Breast epithelium (tissue), 4 donors: ENCODE results near the gene RIPK1. TPM values are rescaled to one million over a fixed set of nuclear protein-coding genes. Genes with fewer than 3 reads are reported as not detected.
"Not testable (repeated sequence)": the region's sequence is repeated elsewhere in the genome, so short reads cannot be mapped to it uniquely, and the experiment has no call there.

Source experiments
- DNase-seq, 2 donors: peaks; one replicate each; pipeline ENCODE4 v3.0.0-alpha.2; 2019; ENCODE audit warnings: low spot score in 2 of 2
- H3K27ac ChIP-seq, 2 donors: fragments of 200-600 bp; sonication (generic) in 1 of 2; one replicate each; pipeline ENCODE4 v1.5.1; 2016 to 2019; ENCODE audit warnings: mild to moderate bottlenecking in 1 of 2
- H3K27me3 ChIP-seq, 2 donors: fragments of 200-600 bp; sonication (generic) in 1 of 2; one replicate each; pipeline versions ENCODE4 v1.5.1 to v1.6.0; 2017 to 2019; ENCODE audit warnings: control low read depth in 1 of 2, mild to moderate bottlenecking in 1 of 2
- H3K36me3 ChIP-seq: fragments of 200-600 bp; one replicate; pipeline ENCODE4 v1.5.1; 2019
- H3K4me1 ChIP-seq, 2 donors: fragments of 200-600 bp; sonication (generic); one replicate each; pipeline ENCODE4 v1.5.1; 2016 to 2019; ENCODE audit warnings: control low read depth in 1 of 2
- H3K4me3 ChIP-seq, 3 donors: fragments of 200-600 bp; sonication (generic); 1 replicate in 2 of 3; 2 replicates in 1 of 3; pipeline ENCODE4 v1.5.1; 2016 to 2019; ENCODE audit warnings: mild to moderate bottlenecking in 3 of 3, moderate library complexity in 2 of 3
- H3K9me3 ChIP-seq, 2 donors: fragments of 200-600 bp; sonication (generic) in 1 of 2; one replicate each; pipeline ENCODE4 v1.5.1; 2016 to 2019; ENCODE audit warnings: control low read depth in 1 of 2
- CTCF ChIP-seq, 3 donors: fragments of 450-650 bp; IDR thresholded peaks; one replicate each; pipeline ENCODE4 v1.5.1; 2016 to 2017; ENCODE audit warnings: antibody characterized with exemption in 3 of 3, mild to moderate bottlenecking in 3 of 3, moderate library complexity in 3 of 3
- POLR2A ChIP-seq: fragments of 450-650 bp; IDR thresholded peaks from one replicate; pipeline ENCODE4 v1.6.1; 2016; ENCODE audit warnings: antibody characterized with exemption, mild to moderate bottlenecking, moderate library complexity
- POLR2AphosphoS5 ChIP-seq, 3 donors: sonication (generic); formaldehyde crosslinking; IDR thresholded peaks; one replicate each; pipeline ENCODE4 v1.6.1; 2017; ENCODE audit warnings: antibody characterized with exemption in 3 of 3
- intact Hi-C: fragments of 100-400 bp; cut with DNase I; formaldehyde crosslinking; loops from one replicate; pipeline ENCODE4 v1.15.1; 2023; ENCODE audit warnings: low total_unique reads
- total RNA-seq, 3 donors: library from RNA; depleted of rRNA; stranded (reverse); fragments of >200 nt; gene quantifications; one replicate each; pipeline ENCODE4 v1.1.0, GENCODE V29; 2016

The RIPK1 gene
- total RNA-seq, 3 donors from 2014 or later = 23.8 to 38.9 (median 26.2) TPM

GRCh38 chr6:3041147-3041546 is 27.1 kb upstream of the RIPK1 start:
- no peaks in the 10 kb centered on the region for H3K27me3 ChIP-seq
- intact Hi-C loops = no loop called here

DNA sequence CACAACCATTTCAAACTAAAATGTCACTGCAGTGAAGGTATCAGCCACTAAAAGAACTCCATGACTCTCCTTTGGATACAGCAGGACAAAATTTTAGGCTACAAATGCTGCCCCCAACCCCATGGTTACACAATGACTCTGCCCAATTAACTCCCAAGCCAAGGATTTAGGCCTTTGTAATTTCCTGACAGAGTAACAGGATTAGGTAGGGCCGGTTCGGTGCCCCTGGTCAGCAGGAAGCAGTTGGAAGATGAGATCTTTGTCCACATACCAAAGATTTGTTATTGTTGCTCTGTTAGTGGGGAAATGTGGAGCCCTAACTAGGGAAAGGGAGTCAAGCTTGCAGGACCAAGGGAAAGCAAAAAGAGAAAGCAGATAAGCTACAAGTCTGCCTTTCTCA is 26.7 kb upstream of the RIPK1 start:
- Histone ChIP-seq H3K27me3 (no peaks in the 10 kb centered on the region), H3K4me1 (no peaks in the 10 kb centered on the region), H3K27ac (no peak overlapping the region), H3K9me3 (no peaks in the 10 kb centered on the region), H3K36me3 (no peaks in the 10 kb centered on the region), H3K4me3 (no peak overlapping the region)
- TF ChIP-seq POLR2AphosphoS5 (IDR thresholded peaks at IDR 0.05) (no peak), CTCF (IDR thresholded peaks at IDR 0.05) (no peak), POLR2A (no peak)
- no peak for DNase-seq
- intact Hi-C loops = no loop called here

More at GRCh38 chr6:3041147-3041546, 27.1 kb upstream of the RIPK1 start:
- H3K4me1 ChIP-seq = no peaks in the 10 kb centered on the region
- no peak overlapping the region for H3K4me3 ChIP-seq
- H3K36me3 ChIP-seq = no peaks in the 10 kb centered on the region
- no peak overlapping the region for H3K27ac ChIP-seq
- no peaks in the 10 kb centered on the region for H3K9me3 ChIP-seq
- TF ChIP-seq POLR2AphosphoS5 (IDR thresholded peaks at IDR 0.05) (no peak), CTCF (IDR thresholded peaks at IDR 0.05) (no peak), POLR2A (no peak)
- no peak for DNase-seq

DNA sequence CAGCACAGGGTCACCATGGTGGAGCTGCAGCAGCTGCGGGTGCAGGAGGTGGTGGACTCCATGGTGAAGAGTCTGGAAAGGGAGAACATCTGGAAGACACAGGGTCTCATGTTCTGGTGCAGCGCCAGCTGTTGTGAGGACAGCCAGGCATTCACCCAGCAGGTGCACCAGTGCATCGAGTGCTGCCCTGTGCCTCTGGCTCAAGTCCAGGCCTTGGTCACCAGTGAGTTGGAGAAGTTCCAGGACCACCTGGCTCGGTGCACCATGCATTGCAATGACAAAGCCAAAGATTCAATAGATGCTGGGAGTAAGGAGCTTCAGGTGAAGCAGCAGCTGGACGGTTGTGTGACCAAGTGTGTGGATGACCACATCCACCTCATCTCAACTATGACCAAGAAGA is 22.9 kb upstream of the RIPK1 start:
- intact Hi-C loops = no loop called here
- Histone ChIP-seq H3K4me1 (no peaks in the 10 kb centered on the region), H3K27ac (no peak overlapping the region), H3K4me3 (no peak overlapping the region), H3K9me3 (no peaks in the 10 kb centered on the region), H3K36me3 (no peaks in the 10 kb centered on the region), H3K27me3 (no peaks in the 10 kb centered on the region)
- TF ChIP-seq POLR2AphosphoS5 (IDR thresholded peaks at IDR 0.05) (no peak), CTCF (IDR thresholded peaks at IDR 0.05) (no peak), POLR2A (no peak)
- DNase-seq = no peak

GRCh38 chr6:3045777-3046176 is 22.5 kb upstream of the RIPK1 start:
- intact Hi-C loops = no loop called here
- no peak for TF ChIP-seq POLR2A
- Histone ChIP-seq H3K9me3 (no peaks in the 10 kb centered on the region), H3K4me1 (no peaks in the 10 kb centered on the region), H3K27ac (no peak overlapping the region), H3K36me3 (no peaks in the 10 kb centered on the region), H3K4me3 (no peak overlapping the region), H3K27me3 (no peaks in the 10 kb centered on the region)
- no peak for DNase-seq

- Histone ChIP-seq H3K27ac (no peak overlapping the region), H3K4me3 (no peak overlapping the region), H3K4me1 (no peaks in the 10 kb centered on the region), H3K27me3 (no peaks in the 10 kb centered on the region), H3K9me3 (no peaks in the 10 kb centered on the region), H3K36me3 (no peaks in the 10 kb centered on the region)
- TF ChIP-seq CTCF (IDR thresholded peaks at IDR 0.05) (no peak), POLR2AphosphoS5 (IDR thresholded peaks at IDR 0.05) (no peak), POLR2A (no peak)
- intact Hi-C loops = no loop called here
- no peak for DNase-seq
Observed at GRCh38 chr6:3046295-3046694, 22.0 kb upstream of the RIPK1 start.

GRCh38 chr6:3048009-3048408 is 20.3 kb upstream of the RIPK1 start:
- H3K4me1 ChIP-seq, H3K9me3 ChIP-seq, H3K27ac ChIP-seq, H3K27me3 ChIP-seq, H3K4me3 ChIP-seq, H3K36me3 ChIP-seq, intact Hi-C loops, DNase-seq: not testable (repeated sequence)
